ENCODE data around the gene OVOL3.
"Not testable (repeated sequence)": the region's sequence is repeated elsewhere in the genome, so short reads cannot be mapped to it uniquely, and the experiment has no call there.

Gene OVOL3

GRCh38 chr19:36101550-36102327, 9.2 kb upstream of the OVOL3 start:
- no peak for DNase-seq

- DNase-seq, result no peak
Measured at GRCh38 chr19:36103040-36103626, 7.8 kb upstream of the OVOL3 start.

GRCh38 chr19:36103842-36104552, 6.9 kb upstream of the OVOL3 start:
- DNase-seq, result no peak

GRCh38 chr19:36106441-36106840, 4.5 kb upstream of the OVOL3 start:
- DNase-seq, result no peak

- DNase-seq, result no peak
Measured at GRCh38 chr19:36106991-36107390, 4.0 kb upstream of the OVOL3 start.

- no peak for DNase-seq
Measured at GRCh38 chr19:36108684-36109083, 2.3 kb upstream of the OVOL3 start.

- no peak for DNase-seq
Measured at GRCh38 chr19:36111200-36111539, 227 bp downstream of the OVOL3 start.

- no peak for DNase-seq
Measured at GRCh38 chr19:36112678-36113077, 1.7 kb downstream of the OVOL3 start.

GRCh38 chr19:36113425-36113824, 2.5 kb downstream of the OVOL3 start:
- DNase-seq, result no peak

- peak; percentile 64 for DNase-seq
Measured at GRCh38 chr19:36113894-36114720, 3.2 kb downstream of the OVOL3 start.

- peak; percentile 99 for DNase-seq
Measured at GRCh38 chr19:36114721-36115452, 3.9 kb downstream of the OVOL3 start, which contains the start of gene POLR2I. POLR2I (minus strand) TSS chr19:36114875; CDS start chr19:36114856, 19 bp downstream.

GRCh38 chr19:36115453-36116343, 4.8 kb downstream of the OVOL3 start, which contains the start of gene TBCB:
TBCB (plus strand) TSS chr19:36115468; CDS start chr19:36115561, 93 bp downstream.
- peak; percentile 97 for DNase-seq

- DNase-seq, result no peak
Measured at GRCh38 chr19:36116344-36116637, 5.3 kb downstream of the OVOL3 start.

- DNase-seq, result no peak
Measured at GRCh38 chr19:36120092-36120983, 9.4 kb downstream of the OVOL3 start.

GRCh38 chr19:36120984-36121358, 10.0 kb downstream of the OVOL3 start:
- DNase-seq, result no peak

- no peak for DNase-seq
Measured at GRCh38 chr19:36121486-36122124, 10.7 kb downstream of the OVOL3 start.

- no peak for DNase-seq
Measured at GRCh38 chr19:36125557-36125956, 14.6 kb downstream of the OVOL3 start.

- no peak for DNase-seq
Measured at GRCh38 chr19:36128392-36128736, 17.4 kb downstream of the OVOL3 start.

- not testable (repeated sequence) for DNase-seq
Measured at GRCh38 chr19:36131221-36131620, 20.3 kb downstream of the OVOL3 start.

- DNase-seq, result not testable (repeated sequence)
Measured at GRCh38 chr19:36134867-36135266, 23.9 kb downstream of the OVOL3 start.
